ENCODE measurements around the gene PRUNE2.

PRUNE2 gene

GRCh38 chr9:76902395-76902794, 3.5 kb downstream of the PRUNE2 start:
- DNase-seq (ENCODE audit: low read depth in 2 of 2): no peak

GRCh38 chr9:76901801-76902200, 4.1 kb downstream of the PRUNE2 start:
- no peak for DNase-seq (ENCODE audit: low read depth in 2 of 2)

- no peak for DNase-seq (ENCODE audit: low read depth in 2 of 2)
These were observed 5.0 kb downstream of the PRUNE2 start for GRCh38 chr9:76900884-76901440.

GRCh38 chr9:76898786-76899185, 7.1 kb downstream of the PRUNE2 start:
- no peak for DNase-seq (ENCODE audit: low read depth in 2 of 2)

- DNase-seq (ENCODE audit: low read depth in 2 of 2): no peak
These were observed 7.9 kb downstream of the PRUNE2 start for GRCh38 chr9:76897804-76898525.

GRCh38 chr9:76896035-76896434, 9.9 kb downstream of the PRUNE2 start:
- no peak for DNase-seq (ENCODE audit: low read depth in 2 of 2)

GRCh38 chr9:76895186-76895585, 10.7 kb downstream of the PRUNE2 start:
- DNase-seq (ENCODE audit: low read depth in 2 of 2): no peak

- no peak for DNase-seq (ENCODE audit: low read depth in 2 of 2)
These were observed 11.7 kb downstream of the PRUNE2 start for GRCh38 chr9:76894198-76894597.

GRCh38 chr9:76893395-76893932, 12.4 kb downstream of the PRUNE2 start:
- no peak for DNase-seq (ENCODE audit: low read depth in 2 of 2)

- DNase-seq (ENCODE audit: low read depth in 2 of 2): no peak
These were observed 14.0 kb downstream of the PRUNE2 start for GRCh38 chr9:76891874-76892273.

GRCh38 chr9:76891279-76891678, 14.6 kb downstream of the PRUNE2 start:
- no peak for DNase-seq (ENCODE audit: low read depth in 2 of 2)

- DNase-seq (ENCODE audit: low read depth in 2 of 2): no peak
These were observed 18.0 kb downstream of the PRUNE2 start for GRCh38 chr9:76887951-76888350.

- no peak for DNase-seq (ENCODE audit: low read depth in 2 of 2)
These were observed 18.7 kb downstream of the PRUNE2 start for GRCh38 chr9:76887003-76887821.

- no peak for DNase-seq (ENCODE audit: low read depth in 2 of 2)
These were observed 19.6 kb downstream of the PRUNE2 start for GRCh38 chr9:76886318-76886717.

GRCh38 chr9:76884823-76885222, 21.1 kb downstream of the PRUNE2 start:
- DNase-seq (ENCODE audit: low read depth in 2 of 2): no peak

GRCh38 chr9:76883341-76883855, 22.5 kb downstream of the PRUNE2 start:
- no peak for DNase-seq (ENCODE audit: low read depth in 2 of 2)

GRCh38 chr9:76882686-76883085, 23.2 kb downstream of the PRUNE2 start:
- DNase-seq (ENCODE audit: low read depth in 2 of 2): no peak

GRCh38 chr9:76880210-76880609, 25.7 kb downstream of the PRUNE2 start:
- no peak for DNase-seq (ENCODE audit: low read depth in 2 of 2)

- no peak for DNase-seq (ENCODE audit: low read depth in 2 of 2)
These were observed 27.0 kb downstream of the PRUNE2 start for GRCh38 chr9:76878933-76879332.

GRCh38 chr9:76877961-76878360, 28.0 kb downstream of the PRUNE2 start:
- no peak for DNase-seq (ENCODE audit: low read depth in 2 of 2)

- DNase-seq (ENCODE audit: low read depth in 2 of 2): no peak
These were observed 29.8 kb downstream of the PRUNE2 start for GRCh38 chr9:76876098-76876497.

- no peak for DNase-seq (ENCODE audit: low read depth in 2 of 2)
These were observed 32.1 kb downstream of the PRUNE2 start for GRCh38 chr9:76873821-76874220.

All from fibroblast of skin of left quadriceps (primary cell).